SJSA1 (cell line): ENCODE data around the gene LEP. TPM values are rescaled to one million over a fixed set of nuclear protein-coding genes. Genes with fewer than 3 reads are reported as not detected.

Experiments
- DNase-seq, 2 experiments: peaks; one replicate each; pipeline ENCODE4 v3.0.0-alpha.2; 2015 to 2020; ENCODE audit warnings: low spot score in 2 of 2, low read depth in 1 of 2
- H3K27ac ChIP-seq: fragments of 250-450 bp; sonication (Bioruptor Pico); 2 replicates; pipeline ENCODE4 v1.5.1; 2020; ENCODE audit warnings: mild to moderate bottlenecking, moderate library complexity
- H3K27me3 ChIP-seq: fragments of 250-450 bp; sonication (Bioruptor Pico); replicated peaks from 2 replicates; pipeline ENCODE4 v1.5.1; 2020; ENCODE audit warnings: mild to moderate bottlenecking, moderate library complexity
- H3K36me3 ChIP-seq: fragments of 250-450 bp; sonication (Bioruptor Pico); 2 replicates; pipeline ENCODE4 v1.5.1; 2020; ENCODE audit warnings: mild to moderate bottlenecking
- H3K4me1 ChIP-seq: fragments of 250-450 bp; sonication (Bioruptor Pico); replicated peaks from 2 replicates; pipeline ENCODE4 v1.6.1; 2021; ENCODE audit warnings: mild to moderate bottlenecking
- H3K4me3 ChIP-seq: fragments of 250-450 bp; sonication (Bioruptor Pico); 2 replicates; pipeline ENCODE4 v1.5.1; 2020; ENCODE audit warnings: mild to moderate bottlenecking
- H3K9me3 ChIP-seq: fragments of 250-450 bp; sonication (Bioruptor Pico); replicated peaks from 2 replicates; pipeline ENCODE4 v1.5.1; 2020; ENCODE audit warnings: mild to moderate bottlenecking
- total RNA-seq: library from RNA; depleted of rRNA; stranded (reverse); fragments of >200 nt; shearing (Covaris generic); gene quantifications from 2 replicates; pipeline ENCODE4 v1.2.3, GENCODE V29; 2014

Gene LEP
- total RNA-seq, 1 experiment from 2014 or later: not detected

DNA sequence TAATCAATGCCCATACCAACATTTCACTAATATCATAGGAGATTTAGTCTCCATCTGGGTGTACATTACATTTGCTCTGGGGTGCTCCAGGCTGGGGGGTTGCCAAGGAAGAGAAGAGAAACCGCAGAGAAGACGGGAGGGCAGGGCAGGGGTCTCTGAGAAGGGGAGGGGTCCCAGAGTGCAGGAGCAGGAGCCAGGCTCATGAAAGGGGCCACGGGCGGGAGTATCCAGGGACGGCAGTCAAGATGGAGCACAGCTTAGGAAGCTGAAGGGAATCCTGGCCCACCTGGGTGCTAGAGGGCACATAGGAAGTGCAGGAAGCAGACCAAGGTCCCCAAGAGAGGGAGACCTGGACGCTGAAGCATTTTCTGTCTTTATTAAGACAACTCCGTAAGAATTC is 2.2 kb downstream of the LEP start:
- H3K4me1 ChIP-seq: no peaks in the 10 kb centered on the region
- no peak overlapping the region for H3K27ac ChIP-seq
- no peak for DNase-seq
- peaks cover 12% of the 10 kb centered on the region for H3K9me3 ChIP-seq
- no peaks in the 10 kb centered on the region for H3K27me3 ChIP-seq
- no peak overlapping the region for H3K4me3 ChIP-seq
- no peaks in the 10 kb centered on the region for H3K36me3 ChIP-seq

DNA sequence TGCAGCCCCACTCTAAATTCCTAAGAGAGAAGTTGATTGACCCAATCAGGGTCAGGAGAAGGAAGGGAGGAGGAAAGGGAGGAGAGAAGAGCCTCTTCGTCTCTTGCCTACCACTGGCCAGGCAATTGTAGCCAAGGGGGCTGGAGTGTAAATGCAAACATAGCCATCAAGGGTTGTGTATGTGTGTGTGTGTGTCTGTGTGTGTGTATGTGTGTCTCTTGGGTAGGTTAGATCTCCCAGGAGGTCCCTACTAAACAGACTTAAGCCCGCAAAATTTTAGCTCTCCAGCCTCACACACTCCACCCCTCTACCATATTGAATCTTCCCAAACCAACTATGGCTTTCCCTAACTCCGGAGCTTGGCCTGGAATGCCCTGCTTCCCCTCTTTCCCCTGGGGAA is 3.8 kb downstream of the LEP start:
- Histone ChIP-seq H3K36me3 (no peaks in the 10 kb centered on the region), H3K27me3 (no peaks in the 10 kb centered on the region), H3K4me3 (no peak overlapping the region), H3K9me3 (peaks cover 12% of the 10 kb centered on the region), H3K4me1 (no peaks in the 10 kb centered on the region), H3K27ac (no peak overlapping the region)
- DNase-seq: no peak

DNA sequence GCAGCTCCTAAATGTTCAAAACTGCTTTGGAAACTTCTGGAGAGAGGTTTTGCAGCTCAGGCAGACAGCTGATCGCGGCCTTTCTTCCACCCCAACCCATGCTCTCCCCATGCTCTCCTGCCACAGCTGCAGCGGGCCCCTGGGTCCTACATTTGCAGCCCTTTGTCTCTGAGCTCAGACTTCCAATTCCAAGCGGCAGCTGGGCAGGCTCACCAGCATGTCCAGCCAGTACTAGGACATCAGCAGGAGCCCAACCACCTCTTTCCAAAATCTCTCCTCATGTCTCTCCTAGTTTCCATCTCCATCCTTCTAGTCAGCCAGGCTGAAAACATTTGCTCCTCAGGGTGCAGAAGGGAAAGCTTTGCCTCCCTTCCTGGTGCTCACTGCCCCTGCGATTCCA is 6.0 kb downstream of the LEP start:
- DNase-seq: no peak
- Histone ChIP-seq H3K4me1 (no peaks in the 10 kb centered on the region), H3K27me3 (no peaks in the 10 kb centered on the region), H3K9me3 (no peaks in the 10 kb centered on the region), H3K4me3 (no peak overlapping the region), H3K27ac (no peak overlapping the region), H3K36me3 (no peaks in the 10 kb centered on the region)

DNA sequence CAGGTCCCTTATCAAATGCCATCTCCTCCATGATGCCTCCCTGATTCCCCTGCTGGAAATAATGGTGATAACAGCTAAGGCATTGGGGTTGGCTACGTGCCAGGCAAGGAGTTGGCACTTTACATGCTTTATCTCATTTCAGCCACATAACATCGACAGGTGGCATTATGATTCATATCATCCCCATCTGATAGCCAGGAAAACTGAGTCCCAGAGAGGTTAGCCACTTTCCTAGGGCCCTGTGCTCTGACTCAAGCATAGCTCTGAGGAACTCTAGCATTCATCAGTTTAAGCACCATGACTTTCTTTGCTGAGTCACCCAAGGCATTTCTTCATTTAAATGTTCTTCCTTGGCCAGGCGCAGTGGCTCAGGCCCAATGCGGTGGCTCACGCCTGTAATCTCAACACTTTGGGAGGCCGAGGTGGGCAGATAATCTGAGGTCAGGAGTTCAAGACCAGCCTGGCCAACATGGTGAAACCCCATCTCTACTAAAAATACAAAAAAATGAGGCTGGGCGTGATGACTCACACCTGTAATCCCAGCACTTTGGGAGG is 6.6 kb downstream of the LEP start:
- DNase-seq: no peak
- H3K9me3 ChIP-seq: no peaks in the 10 kb centered on the region
- H3K4me1 ChIP-seq: no peaks in the 10 kb centered on the region
- H3K27ac ChIP-seq: no peak overlapping the region
- no peak overlapping the region for H3K4me3 ChIP-seq
- no peaks in the 10 kb centered on the region for H3K36me3 ChIP-seq
- H3K27me3 ChIP-seq: no peaks in the 10 kb centered on the region

DNA sequence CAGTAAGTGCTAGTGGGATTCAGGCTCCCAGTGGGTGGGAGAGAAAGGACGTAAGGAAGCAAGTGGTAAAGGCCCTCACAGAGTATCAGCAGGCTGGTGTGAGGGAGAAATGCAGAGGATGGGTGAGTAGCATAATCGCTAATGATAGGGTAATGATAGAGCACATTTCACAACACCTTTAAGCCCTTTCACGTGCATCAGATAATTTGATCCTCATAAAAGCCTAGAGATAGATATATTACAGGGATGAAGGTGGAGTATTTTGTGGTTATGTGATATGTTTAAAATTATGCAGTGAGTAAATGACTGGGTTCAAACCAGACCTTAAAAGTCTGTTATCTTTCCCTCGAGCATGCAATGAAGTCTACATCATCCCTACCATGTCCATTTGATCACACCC is 10.3 kb downstream of the LEP start:
- Histone ChIP-seq H3K9me3 (no peaks in the 10 kb centered on the region), H3K4me3 (no peak overlapping the region), H3K4me1 (no peaks in the 10 kb centered on the region), H3K27ac (no peak overlapping the region), H3K36me3 (no peaks in the 10 kb centered on the region), H3K27me3 (no peaks in the 10 kb centered on the region)
- no peak for DNase-seq

DNA sequence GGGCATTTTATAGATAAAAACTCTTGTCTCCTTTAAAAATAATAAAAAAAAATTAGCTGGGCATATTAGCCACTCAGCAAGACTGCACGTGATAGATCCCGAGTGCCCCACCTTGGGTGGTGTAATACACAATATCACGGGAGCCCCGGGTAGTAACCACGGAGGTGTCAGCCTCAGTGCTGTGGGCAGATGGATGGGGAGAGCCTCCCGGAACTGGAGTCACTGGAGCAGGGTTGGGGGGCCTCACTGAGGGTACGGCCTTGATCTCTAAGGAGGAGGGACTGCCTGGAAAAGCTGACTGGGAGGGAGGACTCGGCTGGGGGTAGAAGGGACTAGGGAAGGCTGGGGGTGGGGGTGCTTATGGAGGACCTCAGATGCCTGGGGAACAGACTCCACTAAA is 12.6 kb downstream of the LEP start:
- Histone ChIP-seq H3K27me3 (no peaks in the 10 kb centered on the region), H3K36me3 (no peaks in the 10 kb centered on the region), H3K4me3 (no peak overlapping the region), H3K9me3 (no peaks in the 10 kb centered on the region), H3K4me1 (no peaks in the 10 kb centered on the region), H3K27ac (no peak overlapping the region)
- no peak for DNase-seq

DNA sequence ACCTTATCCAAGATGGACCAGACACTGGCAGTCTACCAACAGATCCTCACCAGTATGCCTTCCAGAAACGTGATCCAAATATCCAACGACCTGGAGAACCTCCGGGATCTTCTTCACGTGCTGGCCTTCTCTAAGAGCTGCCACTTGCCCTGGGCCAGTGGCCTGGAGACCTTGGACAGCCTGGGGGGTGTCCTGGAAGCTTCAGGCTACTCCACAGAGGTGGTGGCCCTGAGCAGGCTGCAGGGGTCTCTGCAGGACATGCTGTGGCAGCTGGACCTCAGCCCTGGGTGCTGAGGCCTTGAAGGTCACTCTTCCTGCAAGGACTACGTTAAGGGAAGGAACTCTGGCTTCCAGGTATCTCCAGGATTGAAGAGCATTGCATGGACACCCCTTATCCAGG is 13.4 kb downstream of the LEP start:
- H3K4me1 ChIP-seq: no peaks in the 10 kb centered on the region
- DNase-seq: no peak
- no peaks in the 10 kb centered on the region for H3K9me3 ChIP-seq
- H3K4me3 ChIP-seq: no peak overlapping the region
- no peaks in the 10 kb centered on the region for H3K36me3 ChIP-seq
- no peak overlapping the region for H3K27ac ChIP-seq
- no peaks in the 10 kb centered on the region for H3K27me3 ChIP-seq

DNA sequence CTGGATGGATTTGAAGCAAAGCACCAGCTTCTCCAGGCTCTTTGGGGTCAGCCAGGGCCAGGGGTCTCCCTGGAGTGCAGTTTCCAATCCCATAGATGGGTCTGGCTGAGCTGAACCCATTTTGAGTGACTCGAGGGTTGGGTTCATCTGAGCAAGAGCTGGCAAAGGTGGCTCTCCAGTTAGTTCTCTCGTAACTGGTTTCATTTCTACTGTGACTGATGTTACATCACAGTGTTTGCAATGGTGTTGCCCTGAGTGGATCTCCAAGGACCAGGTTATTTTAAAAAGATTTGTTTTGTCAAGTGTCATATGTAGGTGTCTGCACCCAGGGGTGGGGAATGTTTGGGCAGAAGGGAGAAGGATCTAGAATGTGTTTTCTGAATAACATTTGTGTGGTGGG is 14.2 kb downstream of the LEP start:
- Histone ChIP-seq H3K4me1 (no peaks in the 10 kb centered on the region), H3K27ac (no peak overlapping the region), H3K4me3 (no peak overlapping the region), H3K9me3 (no peaks in the 10 kb centered on the region), H3K27me3 (no peaks in the 10 kb centered on the region), H3K36me3 (no peaks in the 10 kb centered on the region)
- DNase-seq: no peak

DNA sequence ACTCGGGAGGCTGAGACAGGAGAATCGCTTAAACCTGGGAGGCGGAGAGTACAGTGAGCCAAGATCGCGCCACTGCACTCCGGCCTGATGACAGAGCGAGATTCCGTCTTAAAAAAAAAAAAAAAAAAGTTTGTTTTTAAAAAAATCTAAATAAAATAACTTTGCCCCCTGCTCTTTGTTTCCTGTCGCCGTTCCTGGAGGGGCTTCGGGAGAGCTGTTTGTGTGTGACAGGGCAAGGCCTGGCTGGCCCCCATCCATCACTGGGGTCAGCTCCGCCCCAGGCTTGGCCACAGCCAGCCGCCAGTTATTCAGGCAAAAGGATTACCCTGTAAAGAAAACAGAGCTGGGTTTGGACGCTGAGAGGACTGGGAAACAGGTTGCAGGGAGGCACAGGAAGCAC is 16.4 kb downstream of the LEP start:
- DNase-seq: no peak

DNA sequence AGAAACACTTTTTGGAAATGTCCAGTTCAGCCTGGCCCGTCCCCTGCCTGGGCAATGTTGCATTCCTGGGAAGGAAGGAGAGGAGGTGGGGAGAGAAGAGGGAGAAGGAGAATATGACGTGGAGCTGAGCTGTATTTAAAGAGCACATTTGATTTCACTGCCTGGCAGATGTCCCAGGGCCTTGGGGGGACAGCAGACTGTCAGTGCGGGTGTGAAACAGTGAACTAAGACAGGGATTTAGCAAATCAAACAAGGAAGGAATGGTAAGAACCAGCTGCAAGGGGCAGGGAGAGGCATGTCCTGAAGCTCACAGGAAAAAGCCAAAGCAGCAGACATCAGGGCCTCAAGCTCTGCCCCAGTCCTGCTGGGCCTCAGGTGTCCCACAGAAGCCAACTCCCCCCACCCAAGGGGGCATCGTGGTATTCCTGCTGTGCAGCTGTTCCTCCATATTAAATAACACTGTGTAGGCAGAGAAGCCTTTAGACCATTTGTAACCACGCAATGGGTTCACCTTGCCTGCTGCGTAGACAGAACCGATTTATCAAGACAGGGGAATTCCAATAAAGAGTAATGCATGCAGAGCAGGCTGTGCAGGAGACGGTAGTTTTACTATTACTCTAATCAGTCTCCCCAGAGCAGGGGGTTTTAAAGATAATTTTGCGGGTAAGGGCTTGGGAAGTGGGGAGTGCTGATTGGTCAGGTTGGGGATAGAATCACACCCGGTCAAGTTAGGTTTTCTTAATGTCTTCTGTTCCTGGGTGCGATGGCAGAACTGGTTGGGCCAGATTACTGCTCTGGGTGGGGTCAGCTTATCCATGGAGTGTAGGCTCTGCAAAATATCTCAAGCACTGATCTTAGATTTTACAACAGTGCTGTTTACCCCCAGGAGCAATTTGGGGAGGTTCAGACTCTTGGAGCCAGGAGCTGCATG is 18.3 kb downstream of the LEP start:
- Histone ChIP-seq H3K36me3 (no peaks in the 10 kb centered on the region), H3K4me3 (no peak overlapping the region), H3K4me1 (no peaks in the 10 kb centered on the region), H3K27ac (no peak overlapping the region), H3K9me3 (no peaks in the 10 kb centered on the region), H3K27me3 (no peaks in the 10 kb centered on the region)
- DNase-seq: no peak

More for the DNA sequence above, 16.4 kb downstream of the LEP start:
- Histone ChIP-seq H3K4me3 (no peak overlapping the region), H3K27ac (no peak overlapping the region), H3K9me3 (no peaks in the 10 kb centered on the region), H3K36me3 (no peaks in the 10 kb centered on the region), H3K27me3 (no peaks in the 10 kb centered on the region), H3K4me1 (no peaks in the 10 kb centered on the region)

DNA sequence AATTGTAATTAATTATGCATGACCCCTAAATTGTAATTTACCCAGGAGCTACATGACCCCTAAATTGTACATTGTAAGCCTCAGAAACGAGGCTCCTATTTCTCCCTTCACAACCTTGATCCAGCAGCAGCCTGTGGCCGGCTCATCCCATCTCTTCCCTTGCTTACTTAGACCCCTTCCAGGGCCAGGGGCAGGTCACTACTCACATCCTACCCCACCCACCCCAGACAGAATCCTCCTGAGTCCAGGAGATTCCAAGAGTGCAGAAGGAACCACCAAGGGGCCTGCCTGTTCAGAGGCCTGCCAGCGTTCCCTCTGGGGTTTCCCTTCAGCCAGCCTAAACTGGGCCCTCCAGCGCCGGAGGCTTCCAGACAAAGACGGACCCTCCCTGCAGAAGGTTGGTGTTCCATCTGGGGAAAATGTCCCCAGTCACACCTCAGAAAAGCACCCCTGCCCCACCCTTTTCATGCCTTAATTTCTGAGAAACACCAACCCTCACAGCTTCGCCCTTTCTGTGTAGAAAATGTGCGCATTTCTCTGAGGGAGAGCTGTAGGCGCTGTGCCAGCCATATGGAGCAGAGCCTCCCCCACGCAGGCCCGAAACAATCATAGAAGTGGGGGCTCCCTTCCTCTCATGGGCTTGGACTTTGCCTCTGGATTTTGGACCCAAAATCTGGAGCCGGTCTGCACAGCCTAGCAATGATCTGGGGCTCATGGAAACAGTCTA is 19.2 kb downstream of the LEP start:
- no peak overlapping the region for H3K4me3 ChIP-seq
- H3K27ac ChIP-seq: no peak overlapping the region
- H3K27me3 ChIP-seq: no peaks in the 10 kb centered on the region
- H3K36me3 ChIP-seq: no peaks in the 10 kb centered on the region
- H3K4me1 ChIP-seq: no peaks in the 10 kb centered on the region
- H3K9me3 ChIP-seq: no peaks in the 10 kb centered on the region
- DNase-seq: no peak

DNA sequence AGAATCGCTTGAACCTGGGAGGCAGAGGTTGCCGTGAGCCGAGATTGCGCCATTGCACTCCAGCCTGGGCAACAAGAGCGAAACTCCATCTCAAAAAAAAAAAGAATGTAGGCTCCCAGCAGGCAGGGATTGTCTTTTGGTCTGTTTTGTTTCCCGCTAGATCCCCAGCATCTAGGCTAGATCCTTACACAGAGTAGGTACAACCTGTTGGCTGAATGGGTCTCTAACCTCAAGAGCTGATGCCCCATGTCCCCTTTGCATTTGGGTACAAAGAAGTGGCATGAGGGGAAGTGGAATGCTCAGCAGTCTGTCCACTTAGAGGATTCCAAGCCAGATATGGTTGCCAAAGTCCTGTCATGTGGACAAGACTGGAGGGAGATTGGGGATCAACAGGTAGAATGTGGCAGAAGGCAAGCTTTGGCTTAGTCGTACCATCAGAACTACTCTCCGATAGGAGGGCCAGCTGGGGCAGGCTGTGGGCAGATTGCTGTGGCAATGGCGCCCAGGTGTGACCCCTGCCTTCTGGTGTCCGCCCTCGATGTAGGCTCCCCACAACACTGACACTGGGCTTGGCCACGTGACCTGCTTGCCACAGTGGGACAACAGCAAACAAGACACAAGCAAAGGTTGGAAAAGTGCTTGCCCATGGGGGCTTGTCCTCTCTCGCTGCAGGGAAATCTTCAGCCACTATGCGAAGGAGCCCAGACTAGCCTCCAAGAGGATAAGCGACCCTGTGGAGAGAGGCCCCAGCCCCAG is 21.4 kb downstream of the LEP start:
- Histone ChIP-seq H3K9me3 (no peaks in the 10 kb centered on the region), H3K4me1 (no peaks in the 10 kb centered on the region), H3K27me3 (peaks cover 3% of the 10 kb centered on the region), H3K36me3 (no peaks in the 10 kb centered on the region), H3K4me3 (no peak overlapping the region), H3K27ac (no peak overlapping the region)
- no peak for DNase-seq

DNA sequence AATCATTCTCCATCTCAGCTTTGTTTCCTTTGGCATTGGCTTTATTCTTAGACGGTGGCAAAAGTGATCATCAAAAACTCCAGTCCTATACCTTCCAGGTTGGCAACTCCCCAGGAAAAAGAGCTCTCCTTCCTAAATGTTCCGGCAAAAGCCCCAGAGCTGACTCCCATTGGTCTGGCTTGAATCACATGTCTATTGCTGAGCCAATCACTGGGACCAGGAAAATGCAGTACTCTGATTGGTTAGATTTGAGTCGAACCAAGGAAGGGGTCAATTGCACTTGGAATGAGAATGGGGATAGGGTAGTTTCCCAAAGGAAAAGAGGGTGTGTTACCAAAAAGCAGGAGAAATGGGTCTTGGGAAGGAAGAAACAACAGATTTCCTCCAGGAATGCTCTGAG is 22.3 kb downstream of the LEP start:
- Histone ChIP-seq H3K9me3 (no peaks in the 10 kb centered on the region), H3K4me1 (no peaks in the 10 kb centered on the region), H3K27me3 (peaks cover 6% of the 10 kb centered on the region), H3K36me3 (no peaks in the 10 kb centered on the region), H3K4me3 (no peak overlapping the region), H3K27ac (no peak overlapping the region)
- DNase-seq: no peak
